ENCODE measurements around the gene BAD. TPM values are rescaled to one million over a fixed set of nuclear protein-coding genes. Genes with fewer than 3 reads are reported as not detected.

BAD gene
- total RNA-seq, 1 donor from 2014 or later: 73.6 TPM

GRCh38 chr11:64230985-64231365, 53.5 kb downstream of the BAD start:
- Mint-ChIP-seq H3K27ac (ENCODE audit: unreplicated experiment) (peak overlapping the region; percentile 87), H3K36me3 (ENCODE audit: unreplicated experiment) (peaks cover 2% of the 10 kb centered on the region), H3K4me1 (ENCODE audit: unreplicated experiment) (peaks cover 57% of the 10 kb centered on the region), H3K27me3 (ENCODE audit: unreplicated experiment) (no peaks in the 10 kb centered on the region), H3K9me3 (ENCODE audit: unreplicated experiment) (no peaks in the 10 kb centered on the region), H3K4me3 (ENCODE audit: unreplicated experiment) (peak overlapping the region; percentile 80)
- no peak for TF ChIP-seq CTCF (IDR thresholded peaks at IDR 0.05)
- DNase-seq (ENCODE audit: extremely low spot score, unreplicated experiment): no peak

GRCh38 chr11:64230171-64230984, 54.1 kb downstream of the BAD start, which contains the start of gene DNAJC4:
TSS of gene DNAJC4 (plus strand) at chr11:64230548. CDS start at chr11:64230855, 307 bp downstream.
- TF ChIP-seq CTCF (IDR thresholded peaks at IDR 0.05): no peak
- Mint-ChIP-seq H3K27me3 (ENCODE audit: unreplicated experiment) (no peaks in the 10 kb centered on the region), H3K27ac (ENCODE audit: unreplicated experiment) (peak within 1 kb of the TSS; percentile 87), H3K4me1 (ENCODE audit: unreplicated experiment) (peaks cover 53% of the 10 kb centered on the region), H3K4me3 (ENCODE audit: unreplicated experiment) (peak within 1 kb of the TSS; percentile 80), H3K9me3 (ENCODE audit: unreplicated experiment) (no peaks in the 10 kb centered on the region), H3K36me3 (ENCODE audit: unreplicated experiment) (peaks cover under 1% of the 10 kb centered on the region)
- peak; percentile 93 for DNase-seq (ENCODE audit: extremely low spot score, unreplicated experiment)

- Mint-ChIP-seq H3K27ac (ENCODE audit: unreplicated experiment) (peak overlapping the region; percentile 87), H3K27me3 (ENCODE audit: unreplicated experiment) (no peaks in the 10 kb centered on the region), H3K36me3 (ENCODE audit: unreplicated experiment) (no peaks in the 10 kb centered on the region), H3K9me3 (ENCODE audit: unreplicated experiment) (no peaks in the 10 kb centered on the region), H3K4me1 (ENCODE audit: unreplicated experiment) (peaks cover 53% of the 10 kb centered on the region), H3K4me3 (ENCODE audit: unreplicated experiment) (peak overlapping the region; percentile 80)
- no peak for DNase-seq (ENCODE audit: extremely low spot score, unreplicated experiment)
- no peak for TF ChIP-seq CTCF (IDR thresholded peaks at IDR 0.05)
Observed at GRCh38 chr11:64229744-64230170, 54.7 kb downstream of the BAD start.

- Mint-ChIP-seq H3K36me3 (ENCODE audit: unreplicated experiment) (no peaks in the 10 kb centered on the region), H3K27ac (ENCODE audit: unreplicated experiment) (peak overlapping the region; percentile 87), H3K4me3 (ENCODE audit: unreplicated experiment) (peak overlapping the region; percentile 80), H3K9me3 (ENCODE audit: unreplicated experiment) (no peaks in the 10 kb centered on the region), H3K4me1 (ENCODE audit: unreplicated experiment) (peaks cover 54% of the 10 kb centered on the region), H3K27me3 (ENCODE audit: unreplicated experiment) (no peaks in the 10 kb centered on the region)
- DNase-seq (ENCODE audit: extremely low spot score, unreplicated experiment): no peak
- TF ChIP-seq CTCF (IDR thresholded peaks at IDR 0.05): no peak
Observed at GRCh38 chr11:64229090-64229743, 55.2 kb downstream of the BAD start.

- H3K36me3 Mint-ChIP-seq (ENCODE audit: unreplicated experiment): no peaks in the 10 kb centered on the region
- no peak for TF ChIP-seq CTCF (IDR thresholded peaks at IDR 0.05)
- H3K9me3 Mint-ChIP-seq (ENCODE audit: unreplicated experiment): no peaks in the 10 kb centered on the region
- peaks cover 45% of the 10 kb centered on the region for H3K4me1 Mint-ChIP-seq (ENCODE audit: unreplicated experiment)
- H3K27me3 Mint-ChIP-seq (ENCODE audit: unreplicated experiment): no peaks in the 10 kb centered on the region
- H3K4me3 Mint-ChIP-seq (ENCODE audit: unreplicated experiment): peak overlapping the region; percentile 81
- no peak for DNase-seq (ENCODE audit: extremely low spot score, unreplicated experiment)
- H3K27ac Mint-ChIP-seq (ENCODE audit: unreplicated experiment): peak overlapping the region; percentile 38
Observed at GRCh38 chr11:64227405-64227956, 57.0 kb downstream of the BAD start.

Data from osteocyte (in vitro differentiated cells).